Measurements from ENCODE around the gene HSF5. TPM values are rescaled to one million over a fixed set of nuclear protein-coding genes. Genes with fewer than 3 reads are reported as not detected.
A peak's percentile ranks its signal among the peaks of the same experiment; 100 is the strongest.

HSF5 gene
- 4.5 and 5.5 TPM in 2 replicates for total RNA-seq

- POLR2A ChIA-PET, result interaction anchor here (0.6 to 4.1 kb wide), 19 partner anchors 11 to 1510 kb away, joined by 3 to 33 read pairs (median 5); partner anchors contain the start of genes MTMR4, RAD51C, RNF43 and SUPT4H1
- Mint-ChIP-seq H3K36me3 (ENCODE audit: low read depth) (peaks cover 46% of the 10 kb centered on the region), H3K27ac (peak within 1 kb of the TSS; percentile 66), H3K9me3 (no peaks in the 10 kb centered on the region), H3K4me3 (peak within 1 kb of the TSS; percentile 69), H3K27me3 (no peaks in the 10 kb centered on the region), H3K4me1 (peaks cover 19% of the 10 kb centered on the region)
- peak; percentile 96 for ATAC-seq (ENCODE audit: low read depth)
- TF ChIP-seq, protein P1, sequence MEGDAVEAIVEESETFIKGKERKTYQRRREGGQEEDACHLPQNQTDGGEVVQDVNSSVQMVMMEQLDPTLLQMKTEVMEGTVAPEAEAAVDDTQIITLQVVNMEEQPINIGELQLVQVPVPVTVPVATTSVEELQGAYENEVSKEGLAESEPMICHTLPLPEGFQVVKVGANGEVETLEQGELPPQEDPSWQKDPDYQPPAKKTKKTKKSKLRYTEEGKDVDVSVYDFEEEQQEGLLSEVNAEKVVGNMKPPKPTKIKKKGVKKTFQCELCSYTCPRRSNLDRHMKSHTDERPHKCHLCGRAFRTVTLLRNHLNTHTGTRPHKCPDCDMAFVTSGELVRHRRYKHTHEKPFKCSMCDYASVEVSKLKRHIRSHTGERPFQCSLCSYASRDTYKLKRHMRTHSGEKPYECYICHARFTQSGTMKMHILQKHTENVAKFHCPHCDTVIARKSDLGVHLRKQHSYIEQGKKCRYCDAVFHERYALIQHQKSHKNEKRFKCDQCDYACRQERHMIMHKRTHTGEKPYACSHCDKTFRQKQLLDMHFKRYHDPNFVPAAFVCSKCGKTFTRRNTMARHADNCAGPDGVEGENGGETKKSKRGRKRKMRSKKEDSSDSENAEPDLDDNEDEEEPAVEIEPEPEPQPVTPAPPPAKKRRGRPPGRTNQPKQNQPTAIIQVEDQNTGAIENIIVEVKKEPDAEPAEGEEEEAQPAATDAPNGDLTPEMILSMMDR (IDR thresholded peaks at IDR 0.05), result no peak
- peak; percentile 79 for DNase-seq
- CTCF ChIA-PET, result interaction anchor here (0.7 to 1.9 kb wide), 11 partner anchors 13 to 517 kb away, joined by 3 to 35 read pairs (median 6); partner anchors contain the start of gene MTMR4
- intact Hi-C loops (cut with micrococcal nuclease), result loop anchor here (1.0 kb wide), 5 partner anchors 17 to 239 kb away; partner anchors contain the start of gene RNF43
Observed at GRCh38 chr17:58487589-58488427, at the start of gene HSF5. Gene HSF5 (minus strand): TSS chr17:58488408. CDS start chr17:58488274, 134 bp downstream.

GRCh38 chr17:58537266-58537665 lies 49.1 kb upstream of the HSF5 start:
- no peaks in the 10 kb centered on the region for H3K36me3 Mint-ChIP-seq (ENCODE audit: low read depth)
- intact Hi-C loops (cut with micrococcal nuclease), result no loop called here

DNA sequence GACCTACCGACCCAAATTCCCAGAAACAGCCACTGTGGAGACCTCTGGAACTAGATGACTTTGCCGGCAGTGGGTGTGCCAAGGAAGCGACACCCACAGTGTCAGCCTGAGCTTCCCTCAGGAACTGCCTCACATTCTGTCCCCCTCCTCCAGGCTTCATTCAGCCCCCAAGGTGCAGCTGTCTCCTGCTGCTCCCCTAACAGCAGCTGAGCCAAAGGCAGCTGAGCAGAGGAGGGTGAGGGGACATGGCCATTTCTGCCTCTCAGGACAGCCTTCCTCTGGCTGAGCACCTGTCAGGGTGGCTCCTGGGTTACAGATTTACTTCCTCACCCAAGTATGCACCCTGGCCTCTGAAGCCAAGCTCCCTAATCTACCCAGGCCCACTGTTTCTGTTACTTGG lies 48.3 kb upstream of the HSF5 start:
- H3K4me1 Mint-ChIP-seq, result peaks cover 6% of the 10 kb centered on the region
- POLR2A ChIA-PET, result interaction anchor here (0.6 kb wide), 2 partner anchors 16 to 441 kb away, joined by 3 to 4 read pairs; no protein-coding TSS in a partner anchor
- intact Hi-C loops (cut with micrococcal nuclease), result no loop called here
- ATAC-seq (ENCODE audit: low read depth) (no peak), DNase-seq (no peak)
- no peaks in the 10 kb centered on the region for H3K9me3 Mint-ChIP-seq
- peaks cover 27% of the 10 kb centered on the region for H3K27me3 Mint-ChIP-seq
- TF ChIP-seq, protein P1 (IDR thresholded peaks at IDR 0.05), result no peak
- H3K27ac Mint-ChIP-seq, result no peak overlapping the region
- no peaks in the 10 kb centered on the region for H3K36me3 Mint-ChIP-seq (ENCODE audit: low read depth)
- CTCF ChIA-PET, result interaction anchor here (1.0 kb wide), 1 partner anchor 17 kb away, joined by 3 read pairs; no protein-coding TSS in a partner anchor
- no peak overlapping the region for H3K4me3 Mint-ChIP-seq

More at GRCh38 chr17:58537266-58537665, 49.1 kb upstream of the HSF5 start:
- DNase-seq (no peak), ATAC-seq (ENCODE audit: low read depth) (no peak)
- Mint-ChIP-seq H3K9me3 (no peaks in the 10 kb centered on the region), H3K4me3 (no peak overlapping the region), H3K27ac (no peak overlapping the region), H3K27me3 (peaks cover 27% of the 10 kb centered on the region), H3K4me1 (peaks cover 4% of the 10 kb centered on the region)
- POLR2A ChIA-PET, result no interaction called here
- TF ChIP-seq, protein P1 (IDR thresholded peaks at IDR 0.05), result no peak
- CTCF ChIA-PET, result no interaction called here

DNA sequence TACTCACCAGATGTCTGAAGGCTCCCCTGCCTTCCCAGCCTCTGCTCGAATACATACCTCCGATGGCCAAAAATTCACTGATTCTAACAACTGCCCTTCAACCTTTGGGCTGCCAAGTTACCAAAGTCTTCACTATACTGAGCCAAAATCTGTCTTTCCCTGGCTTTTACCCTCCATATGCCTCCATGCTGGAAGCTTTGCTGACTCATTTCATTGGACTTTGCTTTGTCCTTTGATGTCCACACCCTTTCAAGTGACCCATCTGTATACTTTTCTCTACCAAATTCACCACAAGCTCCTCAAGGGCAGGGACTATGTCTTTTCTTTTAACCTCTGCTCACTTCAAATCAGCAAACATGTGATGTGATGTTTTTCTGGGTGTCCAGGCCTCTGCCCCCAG lies 47.2 kb upstream of the HSF5 start:
- Mint-ChIP-seq H3K27me3 (peaks cover 27% of the 10 kb centered on the region), H3K36me3 (ENCODE audit: low read depth) (no peaks in the 10 kb centered on the region), H3K27ac (no peak overlapping the region), H3K4me3 (no peak overlapping the region), H3K9me3 (no peaks in the 10 kb centered on the region), H3K4me1 (peaks cover 6% of the 10 kb centered on the region)
- POLR2A ChIA-PET, result interaction anchor here (0.6 kb wide), 1 partner anchor 91 kb away, joined by 3 read pairs; no protein-coding TSS in a partner anchor
- DNase-seq, result no peak
- intact Hi-C loops (cut with micrococcal nuclease), result no loop called here
- TF ChIP-seq, protein P1 (IDR thresholded peaks at IDR 0.05), result no peak
- CTCF ChIA-PET, result no interaction called here
- no peak for ATAC-seq (ENCODE audit: low read depth)

GRCh38 chr17:58534901-58535421 lies 46.8 kb upstream of the HSF5 start:
- TF ChIP-seq, protein P1 (IDR thresholded peaks at IDR 0.05), result no peak
- intact Hi-C loops (cut with micrococcal nuclease), result loop anchor here (5.0 kb wide), 1 partner anchor 467 kb away; no protein-coding TSS in a partner anchor
- Mint-ChIP-seq H3K27me3 (peaks cover 27% of the 10 kb centered on the region), H3K27ac (no peak overlapping the region), H3K4me1 (peaks cover 6% of the 10 kb centered on the region), H3K9me3 (no peaks in the 10 kb centered on the region), H3K36me3 (ENCODE audit: low read depth) (no peaks in the 10 kb centered on the region), H3K4me3 (no peak overlapping the region)
- DNase-seq (no peak), ATAC-seq (ENCODE audit: low read depth) (no peak)
- CTCF ChIA-PET, result no interaction called here
- POLR2A ChIA-PET, result interaction anchor here (0.6 kb wide), 1 partner anchor 92 kb away, joined by 3 read pairs; no protein-coding TSS in a partner anchor
